Sigmoid colon (tissue), 7 donors: Measurements from ENCODE around the gene STARD9. TPM values are rescaled to one million over a fixed set of nuclear protein-coding genes. Genes with fewer than 3 reads are reported as not detected.

ENCODE experiments used
- DNase-seq: peaks from one replicate; pipeline ENCODE4 v3.0.0-alpha.2; 2019
- H3K27ac ChIP-seq, 4 donors: fragments of 200-600 bp; sonication (generic); one replicate each; pipeline ENCODE4 v1.5.1; 2016 to 2019; ENCODE audit warnings: mild to moderate bottlenecking in 1 of 4
- H3K27me3 ChIP-seq, 3 donors: fragments of 200-600 bp; sonication (generic); one replicate each; pipeline ENCODE4 v1.5.1; 2019; ENCODE audit warnings: mild to moderate bottlenecking in 1 of 3
- H3K36me3 ChIP-seq, 4 donors: fragments of 200-600 bp; sonication (generic); one replicate each; pipeline ENCODE4 v1.5.1; 2016 to 2019
- H3K4me1 ChIP-seq, 4 donors: fragments of 200-600 bp; sonication (generic); one replicate each; pipeline ENCODE4 v1.5.1; 2017 to 2019
- H3K4me3 ChIP-seq, 4 donors: fragments of 200-600 bp; sonication (generic); one replicate each; pipeline ENCODE4 v1.5.1; 2017 to 2019; ENCODE audit warnings: mild to moderate bottlenecking in 2 of 4, moderate library complexity in 1 of 4
- H3K9me3 ChIP-seq, 4 donors: fragments of 200-600 bp in 3 of 4; sonication (generic) in 3 of 4; one replicate each; pipeline versions ENCODE4 v1.5.1 to v1.6.1; 2013 to 2019
- CTCF ChIP-seq, 4 experiments: fragments of 450-650 bp in 3 of 4; fragments of 200-600 bp in 1 of 4; IDR thresholded peaks; one replicate each; pipeline ENCODE4 v1.5.1; 2016 to 2019; ENCODE audit warnings: antibody characterized with exemption in 4 of 4, mild to moderate bottlenecking in 3 of 4, moderate library complexity in 2 of 4
- EP300 ChIP-seq, 4 donors: sonication (generic); formaldehyde crosslinking; IDR thresholded peaks; one replicate each; pipeline ENCODE4 v1.6.1; 2017; ENCODE audit warnings: antibody characterized with exemption in 4 of 4
- POLR2A ChIP-seq, 2 donors: fragments of 450-650 bp; IDR thresholded peaks; one replicate each; pipeline ENCODE4 v1.6.1; 2016; ENCODE audit warnings: antibody characterized with exemption in 2 of 2, mild to moderate bottlenecking in 2 of 2, moderate library complexity in 2 of 2
- POLR2AphosphoS5 ChIP-seq, 4 donors: sonication (generic); formaldehyde crosslinking; IDR thresholded peaks; one replicate each; pipeline ENCODE4 v1.6.1; 2017; ENCODE audit warnings: antibody characterized with exemption in 4 of 4
- WGBS, 2 donors: extraction: QIAGEN DNeasy Blood & Tissue Kit; methylation state at CpG; one replicate each; pipeline ENCODE4 v1.1.7; 2013; 5-methylcytosine and 5-hydroxymethylcytosine counted together
- intact Hi-C: fragments of 100-400 bp; cut with DNase I; formaldehyde crosslinking; loops from one replicate; pipeline ENCODE4 v1.15.1; 2023
- polyA plus RNA-seq, 3 donors: library from polyadenylated mRNA; stranded (reverse); fragments of 200-250 nt; gene quantifications; one replicate each; pipeline ENCODE4 v1.2.3, GENCODE V29; 2013
- total RNA-seq, 4 donors: library from RNA; depleted of rRNA; stranded (reverse); fragments of >200 nt; gene quantifications; one replicate each; pipeline ENCODE4 v1.1.0, GENCODE V29; 2016
- donor health status: healthy with polysubstance abuse.
- donor health status: Bipolar disorder and iron deficiency.
- donor health status: healthy.

Gene STARD9
- total and polyA plus RNA-seq, 7 donors, result 0.60 to 125 (median 36.4) TPM

GRCh38 chr15:42667855-42668254 lies 92.4 kb downstream of the STARD9 start:
- H3K27me3 ChIP-seq, result no peaks in the 10 kb centered on the region
- no peaks in the 10 kb centered on the region for H3K4me1 ChIP-seq
- H3K4me3 ChIP-seq, result no peak overlapping the region
- no peaks in the 10 kb centered on the region for H3K9me3 ChIP-seq
- 90 to 93% methylated on average over 1 of the region's 1 CpG for WGBS, 2 donors
- no peak overlapping the region for H3K27ac ChIP-seq
- intact Hi-C loops, result no loop called here
- no peak for DNase-seq
- peaks cover 24 to 96% (median 48%) of the 10 kb centered on the region in 4 donors for H3K36me3 ChIP-seq
- TF ChIP-seq EP300 (IDR thresholded peaks at IDR 0.05) (no peak), POLR2AphosphoS5 (IDR thresholded peaks at IDR 0.05) (no peak), POLR2A (IDR thresholded peaks at IDR 0.05) (no peak), CTCF (IDR thresholded peaks at IDR 0.05) (no peak)

DNA sequence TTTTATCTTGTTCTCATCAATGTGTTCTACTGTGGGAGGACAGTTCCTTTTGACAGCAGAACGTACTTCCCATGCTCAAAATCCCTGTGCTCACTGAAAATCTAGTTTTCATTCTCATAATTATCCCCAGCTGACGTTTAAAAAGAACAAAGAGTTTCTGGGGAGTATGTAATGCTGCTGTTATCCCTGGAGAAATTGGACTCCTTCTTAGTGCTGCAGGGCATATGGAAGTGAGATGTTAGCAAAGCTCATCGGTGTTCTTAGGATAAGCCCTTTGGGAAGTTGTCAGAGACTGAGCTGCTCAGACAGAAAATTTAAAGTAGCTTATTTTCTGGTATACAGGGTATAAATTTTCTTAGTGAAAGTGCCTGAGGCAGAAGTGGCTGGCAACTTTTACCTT lies 95.0 kb downstream of the STARD9 start:
- no peak overlapping the region for H3K27ac ChIP-seq
- WGBS, 2 donors, result 89 to 93% methylated on average over 3 of the region's 3 CpGs
- H3K9me3 ChIP-seq, result no peaks in the 10 kb centered on the region
- H3K27me3 ChIP-seq, result no peaks in the 10 kb centered on the region
- TF ChIP-seq POLR2AphosphoS5 (IDR thresholded peaks at IDR 0.05) (no peak), EP300 (IDR thresholded peaks at IDR 0.05) (no peak), POLR2A (IDR thresholded peaks at IDR 0.05) (no peak), CTCF (IDR thresholded peaks at IDR 0.05) (no peak)
- peaks cover 27 to 96% (median 54%) of the 10 kb centered on the region in 4 donors for H3K36me3 ChIP-seq
- intact Hi-C loops, result no loop called here
- H3K4me1 ChIP-seq, result no peaks in the 10 kb centered on the region
- H3K4me3 ChIP-seq, result no peak overlapping the region
- no peak for DNase-seq

DNA sequence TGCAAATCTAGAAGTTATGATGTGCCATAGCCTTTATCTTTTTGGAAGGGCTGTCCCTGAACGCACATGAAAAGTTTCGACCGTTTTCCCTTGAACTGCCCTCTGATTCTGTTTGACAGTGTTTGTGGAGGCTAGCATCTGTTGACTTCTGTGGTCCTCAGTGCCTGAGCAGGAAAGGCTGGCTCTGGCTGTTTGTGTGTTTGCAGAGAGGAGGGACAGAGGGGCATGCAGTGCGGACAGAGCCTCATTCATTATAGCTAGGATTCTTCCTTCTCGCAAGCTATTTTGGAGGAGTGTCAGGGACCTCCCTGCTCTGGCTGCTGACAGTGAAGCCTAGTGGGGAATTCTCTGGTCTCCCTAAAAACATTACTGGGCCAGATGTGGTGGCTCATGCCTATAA lies 97.0 kb downstream of the STARD9 start:
- WGBS, 2 donors, result 95 to 96% methylated on average over 5 of the region's 5 CpGs
- H3K27ac ChIP-seq, result no peak overlapping the region
- TF ChIP-seq POLR2AphosphoS5 (IDR thresholded peaks at IDR 0.05) (no peak), EP300 (IDR thresholded peaks at IDR 0.05) (no peak)
- intact Hi-C loops, result no loop called here
- no peak overlapping the region for H3K4me3 ChIP-seq
- no peak for DNase-seq
- H3K9me3 ChIP-seq, result no peaks in the 10 kb centered on the region
- H3K36me3 ChIP-seq, result peaks cover 35 to 96% (median 61%) of the 10 kb centered on the region in 4 donors
- no peaks in the 10 kb centered on the region for H3K4me1 ChIP-seq
- H3K27me3 ChIP-seq, result no peaks in the 10 kb centered on the region

GRCh38 chr15:42674472-42674871 lies 99.1 kb downstream of the STARD9 start:
- H3K4me3 ChIP-seq, result no peak overlapping the region
- H3K4me1 ChIP-seq, result no peaks in the 10 kb centered on the region
- intact Hi-C loops, result no loop called here
- no peak overlapping the region for H3K27ac ChIP-seq
- DNase-seq, result no peak
- no peaks in the 10 kb centered on the region for H3K9me3 ChIP-seq
- no peaks in the 10 kb centered on the region for H3K27me3 ChIP-seq
- peaks cover 40 to 98% (median 70%) of the 10 kb centered on the region in 4 donors for H3K36me3 ChIP-seq
- TF ChIP-seq POLR2A (IDR thresholded peaks at IDR 0.05), result no peak
- no peak for TF ChIP-seq EP300 (IDR thresholded peaks at IDR 0.05)
- TF ChIP-seq CTCF (IDR thresholded peaks at IDR 0.05), result no peak
- TF ChIP-seq POLR2AphosphoS5 (IDR thresholded peaks at IDR 0.05), result no peak
- WGBS, 2 donors, result 93 to 94% methylated on average over 6 of the region's 6 CpGs

GRCh38 chr15:42675021-42675420 lies 99.6 kb downstream of the STARD9 start:
- TF ChIP-seq POLR2A (IDR thresholded peaks at IDR 0.05) (no peak), CTCF (IDR thresholded peaks at IDR 0.05) (no peak), EP300 (IDR thresholded peaks at IDR 0.05) (no peak), POLR2AphosphoS5 (IDR thresholded peaks at IDR 0.05) (no peak)
- Histone ChIP-seq H3K4me1 (no peaks in the 10 kb centered on the region), H3K36me3 (peaks cover 40 to 98% (median 71%) of the 10 kb centered on the region in 4 donors), H3K4me3 (no peak overlapping the region), H3K27ac (no peak overlapping the region), H3K27me3 (no peaks in the 10 kb centered on the region), H3K9me3 (no peaks in the 10 kb centered on the region)
- WGBS, 2 donors, result 98% methylated on average over 1 of the region's 1 CpG
- DNase-seq, result no peak
- intact Hi-C loops, result no loop called here
